Heart right ventricle (tissue), 16 donors: ENCODE results near the gene CRYGC. TPM values are rescaled to one million over a fixed set of nuclear protein-coding genes. Genes with fewer than 3 reads are reported as not detected.

Experiments
- ATAC-seq, 8 donors: fragments of 200-7000 bp; cut with Tn5 transposase; one replicate each; pipeline ENCODE4 v1.9.1; 2020; ENCODE audit warnings: mild to moderate bottlenecking in 8 of 8, moderate library complexity in 8 of 8, moderate number of reproducible peaks in 1 of 8
- DNase-seq, 2 donors: peaks; one replicate each; pipeline ENCODE4 v3.0.0-alpha.2; 2020
- H3K27ac ChIP-seq, 10 donors: fragments of 200-600 bp; sonication (generic) in 2 of 10; one replicate each; pipeline versions ENCODE4 v1.5.0 to v1.8.0; 2020 to 2022; ENCODE audit warnings: mild to moderate bottlenecking in 3 of 10
- H3K27me3 ChIP-seq, 7 donors: fragments of 200-600 bp; one replicate each; pipeline ENCODE4 v1.8.0; 2021 to 2022; ENCODE audit warnings: mild to moderate bottlenecking in 2 of 7
- H3K36me3 ChIP-seq, 9 donors: fragments of 200-600 bp; sonication (generic) in 1 of 9; one replicate each; pipeline versions ENCODE4 v1.5.0 to v1.8.0; 2020 to 2022; ENCODE audit warnings: mild to moderate bottlenecking in 2 of 9
- H3K4me1 ChIP-seq, 9 donors: fragments of 200-600 bp; sonication (generic) in 1 of 9; one replicate each; pipeline versions ENCODE4 v1.5.0 to v1.8.0; 2020 to 2022; ENCODE audit warnings: mild to moderate bottlenecking in 4 of 9
- H3K4me3 ChIP-seq, 10 donors: fragments of 200-600 bp; sonication (generic) in 2 of 10; one replicate each; pipeline versions ENCODE4 v1.5.0 to v1.8.0; 2020 to 2022; ENCODE audit warnings: mild to moderate bottlenecking in 7 of 10, moderate library complexity in 2 of 10
- H3K9me3 ChIP-seq, 11 donors: fragments of 200-600 bp in 10 of 11; sonication (generic) in 2 of 11; one replicate each; pipeline versions ENCODE4 v1.5.0 to v1.8.0; 2013 to 2022; ENCODE audit warnings: mild to moderate bottlenecking in 2 of 11, control low read depth in 1 of 11, moderate library complexity in 1 of 11
- CTCF ChIP-seq, 9 donors: fragments of 200-600 bp; sonication (generic) in 2 of 9; IDR thresholded peaks; one replicate each; pipeline versions ENCODE4 v1.5.0 to v1.8.0; 2021 to 2022; ENCODE audit warnings: antibody characterized with exemption in 9 of 9, mild to moderate bottlenecking in 5 of 9, moderate library complexity in 1 of 9
- WGBS, 2 donors: extraction: QIAGEN DNeasy Blood & Tissue Kit; methylation state at CpG; one replicate each; pipeline ENCODE4 v1.1.7; 2013; ENCODE audit warnings: inconsistent platforms in 1 of 2; 5-methylcytosine and 5-hydroxymethylcytosine counted together
- intact Hi-C, 10 donors: fragments of 100-400 bp; cut with DNase I; formaldehyde crosslinking; loops; one replicate each; pipeline versions ENCODE4 v1.11.1 to v1.14.2; 2022
- polyA plus RNA-seq, 2 donors: library from polyadenylated mRNA; stranded (reverse); fragments of 200-250 nt; gene quantifications; one replicate each; pipeline ENCODE4 v1.2.3, GENCODE V29; 2013
- total RNA-seq, 10 donors: library from RNA; stranded (reverse); fragmentation: NEBNext Ultra II Directional in 3 of 10; extraction: Animal tissue kit (Norgen Biotek cat#: 25700) in 3 of 10; gene quantifications; one replicate each; pipeline versions ENCODE4 v1.2.1 to v1.2.4, GENCODE V29; 2021 to 2023
- donor health status: Arrhythmogenic right ventricular cardiomyopathy.
- donor health status: ischemic (EF 13 %, LVEDD 7.1; RV severe dilation, severe dysfunction).
- donor health status: healthy with polysubstance abuse.
- donor health status: DM: no; HTN: yes; CAD: no.
- donor health status: DM: no; HTN: no; CAD: no.
- donor health status: ischemic (EF 25% LVEDD 6.9; RV normal size, moderate dysfunction).
- donor health status: ischemic (EF 25% LVEDD 5.7; RV mildly dilated, moderate dysfunction).
- donor health status: healthy.
- donor health status: DM: yes; HTN: yes; CAD: no.
- donor health status: Ischemic cardiomyopathy.
- donor health status: ischemic (EF 35%, LVEDD 5.7; RV mildly dilated, moderate dysfunction).
- donor health status: nonischemic (EF 11% LVEDD 7.7; RV severe dilation, severe dysfunction).
- donor health status: DM: yes; HTN: yes; CAD: no.
- donor health status: PGD.
- donor health status: ischemic (EF 29% LVEDD 5.4; RV normal size, mild dysfunction).
- donor health status: nonischemic (EF 23%, LVEDD 6.1; RV moderate dilation, normal function).

Gene CRYGC
- total and polyA plus RNA-seq, 12 donors = not detected

GRCh38 chr2:208097801-208098200 is 31.8 kb downstream of the CRYGC start:
- intact Hi-C loops = no loop called here
- ATAC-seq (peak in 4 of 8 donors; percentile 35 to 66 (median 51)), DNase-seq (no peak)
- H3K27ac ChIP-seq = no peak overlapping the region
- H3K27me3 ChIP-seq = peaks cover 0 to 7% (median 0%) of the 10 kb centered on the region in 7 donors
- no peak for TF ChIP-seq CTCF (IDR thresholded peaks at IDR 0.05)
- peaks cover 0 to 11% (median 3%) of the 10 kb centered on the region in 9 donors for H3K4me1 ChIP-seq
- H3K4me3 ChIP-seq = no peak overlapping the region
- no peaks in the 10 kb centered on the region for H3K36me3 ChIP-seq
- WGBS, 2 donors = 19 to 37% methylated on average over 5 of the region's 5 CpGs
- no peaks in the 10 kb centered on the region for H3K9me3 ChIP-seq

- Histone ChIP-seq H3K4me3 (no peak overlapping the region), H3K27me3 (peaks cover 0 to 7% (median 0%) of the 10 kb centered on the region in 7 donors), H3K36me3 (no peaks in the 10 kb centered on the region), H3K9me3 (no peaks in the 10 kb centered on the region), H3K4me1 (peaks cover 0 to 11% (median 3%) of the 10 kb centered on the region in 9 donors), H3K27ac (no peak overlapping the region)
- no peak for TF ChIP-seq CTCF (IDR thresholded peaks at IDR 0.05)
- whole genome bisulfite sequencing, 2 donors = 27 to 53% methylated on average over 3 of the region's 3 CpGs
- DNase-seq = no peak
- ATAC-seq = no peak
- intact Hi-C loops = no loop called here
Observed at GRCh38 chr2:208097313-208097712, 32.3 kb downstream of the CRYGC start.

GRCh38 chr2:208096080-208096479 is 33.5 kb downstream of the CRYGC start:
- no peaks in the 10 kb centered on the region for H3K36me3 ChIP-seq
- no peak overlapping the region for H3K27ac ChIP-seq
- ATAC-seq = no peak
- no peaks in the 10 kb centered on the region for H3K9me3 ChIP-seq
- H3K27me3 ChIP-seq = peaks cover 0 to 7% (median 0%) of the 10 kb centered on the region in 7 donors
- intact Hi-C loops = no loop called here
- H3K4me1 ChIP-seq = peaks cover 0 to 11% (median 0%) of the 10 kb centered on the region in 9 donors
- WGBS, 2 donors = 74 to 76% methylated on average over 3 of the region's 3 CpGs
- no peak for DNase-seq
- no peak for TF ChIP-seq CTCF (IDR thresholded peaks at IDR 0.05)
- no peak overlapping the region for H3K4me3 ChIP-seq

GRCh38 chr2:208093128-208093527 is 36.5 kb downstream of the CRYGC start:
- intact Hi-C loops = no loop called here
- Histone ChIP-seq H3K4me3 (no peak overlapping the region), H3K27me3 (no peaks in the 10 kb centered on the region), H3K27ac (no peak overlapping the region), H3K9me3 (peaks cover 0 to 10% (median 0%) of the 10 kb centered on the region in 11 donors), H3K36me3 (no peaks in the 10 kb centered on the region), H3K4me1 (peaks cover 0 to 9% (median 0%) of the 10 kb centered on the region in 9 donors)
- no peak for TF ChIP-seq CTCF (IDR thresholded peaks at IDR 0.05)
- DNase-seq = no peak
- no peak for ATAC-seq
